ENCODE results near the gene WDFY2. TPM values are rescaled to one million over a fixed set of nuclear protein-coding genes. Genes with fewer than 3 reads are reported as not detected.

The WDFY2 gene
- total RNA-seq, 1 experiment from 2014 or later, result 26.4 TPM

DNA sequence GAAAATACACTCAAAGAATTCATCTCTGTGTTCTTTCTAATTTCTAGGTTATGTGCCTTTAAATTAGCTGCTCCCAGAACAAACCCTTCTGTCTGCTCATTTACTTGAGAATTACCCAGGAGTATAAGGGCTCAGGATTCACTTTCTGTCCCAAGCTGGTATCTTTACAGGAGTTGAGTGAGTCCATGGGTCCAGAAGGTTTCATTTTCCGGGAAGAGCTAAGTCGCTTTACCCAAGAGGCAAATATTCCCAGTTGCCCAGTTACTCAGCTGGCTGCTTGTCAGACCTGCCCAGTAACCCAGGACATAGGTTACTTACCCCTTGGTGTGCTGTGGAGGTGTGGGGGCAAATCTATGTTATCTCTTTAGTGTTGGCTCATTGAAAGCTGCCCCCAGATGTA, 172.4 kb downstream of the WDFY2 start:
- H3K4me1 Mint-ChIP-seq, result no peaks in the 10 kb centered on the region
- H3K27me3 Mint-ChIP-seq (ENCODE audit: low read depth), result no peaks in the 10 kb centered on the region
- Histone ChIP-seq H3T11ph (ENCODE audit: low read length) (no peak overlapping the region), H3K14ac (ENCODE audit: insufficient read depth, low read length) (no peak overlapping the region), H2BK5ac (ENCODE audit: insufficient read length, low read length) (no peak overlapping the region), H3K9ac (ENCODE audit: extremely low read depth, insufficient read length, low read length) (no peak overlapping the region), H2BK12ac (ENCODE audit: insufficient read length, low read depth, low read length) (no peak overlapping the region), H2AK5ac (ENCODE audit: insufficient read length, low read length) (no peak overlapping the region), H4K8ac (replicated peaks; ENCODE audit: insufficient read length, low read depth, low read length) (no peak overlapping the region), H3K4me1 (ENCODE audit: insufficient read depth, low read length) (no peaks in the 10 kb centered on the region), H2BK15ac (ENCODE audit: low read depth, low read length) (no peak overlapping the region), H3K4ac (ENCODE audit: low read depth, low read length) (no peak overlapping the region), H3K23ac (ENCODE audit: insufficient read length, low read depth, low read length) (no peak overlapping the region), H3K79me1 (ENCODE audit: insufficient read depth, low read depth, low read length, poor library complexity, severe bottlenecking) (no peaks in the 10 kb centered on the region), H2BK20ac (ENCODE audit: low read depth, low read length, poor library complexity, severe bottlenecking) (no peak overlapping the region), H3K27ac (ENCODE audit: insufficient read length, low read depth, low read length) (no peak overlapping the region), H3K9me3 (ENCODE audit: control insufficient read depth, low read depth, low read length) (no peaks in the 10 kb centered on the region), H3K79me2 (ENCODE audit: insufficient read depth, low read length) (peaks cover 2% of the 10 kb centered on the region; the same call in 1 of the 2 replicates), H4K91ac (ENCODE audit: insufficient read length, low read depth, low read length) (no peak overlapping the region), H2AFZ (ENCODE audit: low read length) (no peak overlapping the region), H3K56ac (ENCODE audit: insufficient read length, low read depth, low read length) (no peak overlapping the region), H3K27me3 (ENCODE audit: insufficient read depth, low read length) (no peaks in the 10 kb centered on the region; the same call in 1 of the 2 replicates), H4K5ac (ENCODE audit: insufficient read length, low read depth, low read length) (no peak overlapping the region), H2BK120ac (ENCODE audit: low read depth, low read length, poor library complexity, severe bottlenecking) (no peak overlapping the region), H3K18ac (ENCODE audit: insufficient read length, low read depth, low read length) (no peak overlapping the region), H3K23me2 (ENCODE audit: insufficient read length, low read depth, low read length, poor library complexity, severe bottlenecking) (no peaks in the 10 kb centered on the region), H3K4me2 (ENCODE audit: insufficient read depth, insufficient read length, low read length) (no peak overlapping the region), H4K20me1 (ENCODE audit: control insufficient read depth, insufficient read depth, insufficient read length) (no peaks in the 10 kb centered on the region)
- peaks cover 17 to 63% (median 53%) of the 10 kb centered on the region in 3 experiments; a peak in 6 of 7 replicates for H3K36me3 Mint-ChIP-seq (ENCODE audit: insufficient read depth in 1 of 3, low read depth in 3 of 3)
- no peak overlapping the region; a peak in 1 of 7 replicates for H3K27ac Mint-ChIP-seq
- TF ChIP-seq, protein P1, sequence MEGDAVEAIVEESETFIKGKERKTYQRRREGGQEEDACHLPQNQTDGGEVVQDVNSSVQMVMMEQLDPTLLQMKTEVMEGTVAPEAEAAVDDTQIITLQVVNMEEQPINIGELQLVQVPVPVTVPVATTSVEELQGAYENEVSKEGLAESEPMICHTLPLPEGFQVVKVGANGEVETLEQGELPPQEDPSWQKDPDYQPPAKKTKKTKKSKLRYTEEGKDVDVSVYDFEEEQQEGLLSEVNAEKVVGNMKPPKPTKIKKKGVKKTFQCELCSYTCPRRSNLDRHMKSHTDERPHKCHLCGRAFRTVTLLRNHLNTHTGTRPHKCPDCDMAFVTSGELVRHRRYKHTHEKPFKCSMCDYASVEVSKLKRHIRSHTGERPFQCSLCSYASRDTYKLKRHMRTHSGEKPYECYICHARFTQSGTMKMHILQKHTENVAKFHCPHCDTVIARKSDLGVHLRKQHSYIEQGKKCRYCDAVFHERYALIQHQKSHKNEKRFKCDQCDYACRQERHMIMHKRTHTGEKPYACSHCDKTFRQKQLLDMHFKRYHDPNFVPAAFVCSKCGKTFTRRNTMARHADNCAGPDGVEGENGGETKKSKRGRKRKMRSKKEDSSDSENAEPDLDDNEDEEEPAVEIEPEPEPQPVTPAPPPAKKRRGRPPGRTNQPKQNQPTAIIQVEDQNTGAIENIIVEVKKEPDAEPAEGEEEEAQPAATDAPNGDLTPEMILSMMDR (conservative IDR thresholded peaks at IDR 0.05), result no peak
- no CpG with 5 or more reads among the region's 2 CpGs for WGBS (ENCODE audit: extremely low coverage, insufficient read length, low lambda C conversion rate)
- H3K9me3 Mint-ChIP-seq, result no peaks in the 10 kb centered on the region
- no peak overlapping the region for H3K4me3 Mint-ChIP-seq
- DNase-seq, result no peak
